ENCODE data around the gene ZNF277. TPM values are rescaled to one million over a fixed set of nuclear protein-coding genes. Genes with fewer than 3 reads are reported as not detected.

ZNF277 gene
- polyA plus RNA-seq, 1 donor (not counting 4 experiments of a cell fraction or from before 2014, with no cell fraction given), result 20.2 TPM

GRCh38 chr7:112190120-112190519 is 16.4 kb upstream of the ZNF277 start:
- FAIRE-seq (no peak), DNase-seq (ENCODE audit: low read depth, low spot score) (no peak)
- no peak overlapping the region for H3K27ac ChIP-seq (ENCODE audit: control insufficient read depth, insufficient read depth, low read length)
- H3K4me2 ChIP-seq (ENCODE audit: control insufficient read depth, extremely low read depth, insufficient read depth, low read depth, low read length), result no peak overlapping the region
- dilution Hi-C loops (cut with MboI; ENCODE audit: extremely low pct_ligation_motif_present, low sequenced_read_pairs), result no loop called here
- H3K9ac ChIP-seq (ENCODE audit: control insufficient read depth, extremely low read depth, insufficient read depth, low read length), result no peak overlapping the region
- peaks cover 32% of the 10 kb centered on the region for H3K4me1 ChIP-seq (ENCODE audit: control insufficient read depth, extremely low read depth, insufficient read depth, low read length)
- no peaks in the 10 kb centered on the region for H3K27me3 ChIP-seq (ENCODE audit: control insufficient read depth, extremely low read depth, insufficient read depth, low read length)
- no peaks in the 10 kb centered on the region for H3K9me1 ChIP-seq (ENCODE audit: control insufficient read depth, extremely low read depth, insufficient read depth, low read length)
- H3K79me2 ChIP-seq (ENCODE audit: control insufficient read depth, insufficient read depth, low read length), result peaks cover 70% of the 10 kb centered on the region
- TF ChIP-seq EZH2 (IDR thresholded peaks at IDR 0.05; ENCODE audit: low read length), result no peak
- TF ChIP-seq, protein P1, sequence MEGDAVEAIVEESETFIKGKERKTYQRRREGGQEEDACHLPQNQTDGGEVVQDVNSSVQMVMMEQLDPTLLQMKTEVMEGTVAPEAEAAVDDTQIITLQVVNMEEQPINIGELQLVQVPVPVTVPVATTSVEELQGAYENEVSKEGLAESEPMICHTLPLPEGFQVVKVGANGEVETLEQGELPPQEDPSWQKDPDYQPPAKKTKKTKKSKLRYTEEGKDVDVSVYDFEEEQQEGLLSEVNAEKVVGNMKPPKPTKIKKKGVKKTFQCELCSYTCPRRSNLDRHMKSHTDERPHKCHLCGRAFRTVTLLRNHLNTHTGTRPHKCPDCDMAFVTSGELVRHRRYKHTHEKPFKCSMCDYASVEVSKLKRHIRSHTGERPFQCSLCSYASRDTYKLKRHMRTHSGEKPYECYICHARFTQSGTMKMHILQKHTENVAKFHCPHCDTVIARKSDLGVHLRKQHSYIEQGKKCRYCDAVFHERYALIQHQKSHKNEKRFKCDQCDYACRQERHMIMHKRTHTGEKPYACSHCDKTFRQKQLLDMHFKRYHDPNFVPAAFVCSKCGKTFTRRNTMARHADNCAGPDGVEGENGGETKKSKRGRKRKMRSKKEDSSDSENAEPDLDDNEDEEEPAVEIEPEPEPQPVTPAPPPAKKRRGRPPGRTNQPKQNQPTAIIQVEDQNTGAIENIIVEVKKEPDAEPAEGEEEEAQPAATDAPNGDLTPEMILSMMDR (optimal IDR thresholded peaks at IDR 0.05 in 1 of 3, IDR thresholded peaks at IDR 0.05 in 1 of 3, conservative IDR thresholded peaks at IDR 0.05 in 1 of 3; ENCODE audit: extremely low read depth in 1 of 3, insufficient read depth in 2 of 3, low read length in 3 of 3), result no peak
- H3K4me3 ChIP-seq (ENCODE audit: control insufficient read depth in 2 of 3, extremely low read depth in 1 of 3, insufficient read depth in 2 of 3, low read depth in 1 of 3, low read length in 3 of 3), result no peak overlapping the region
- H2AFZ ChIP-seq (ENCODE audit: control insufficient read depth, low read length), result no peak overlapping the region
- no peaks in the 10 kb centered on the region for H4K20me1 ChIP-seq (ENCODE audit: control insufficient read depth, extremely low read depth, insufficient read depth, low read length)
- H3K9me3 ChIP-seq (ENCODE audit: control insufficient read depth, low read depth, low read length), result no peaks in the 10 kb centered on the region
- no peaks in the 10 kb centered on the region for H3K36me3 ChIP-seq (ENCODE audit: control insufficient read depth in 2 of 2, extremely low read depth in 1 of 2, insufficient read depth in 2 of 2, low read length in 2 of 2)

- FAIRE-seq (peak; percentile 87), DNase-seq (ENCODE audit: low read depth, low spot score) (no peak)
- no peaks in the 10 kb centered on the region for H3K9me1 ChIP-seq (ENCODE audit: control insufficient read depth, extremely low read depth, insufficient read depth, low read length)
- H3K9me3 ChIP-seq (ENCODE audit: control insufficient read depth, low read depth, low read length), result no peaks in the 10 kb centered on the region
- no peak overlapping the region for H2AFZ ChIP-seq (ENCODE audit: control insufficient read depth, low read length)
- no peaks in the 10 kb centered on the region for H3K27me3 ChIP-seq (ENCODE audit: control insufficient read depth, extremely low read depth, insufficient read depth, low read length)
- peaks cover 21% of the 10 kb centered on the region for H3K4me1 ChIP-seq (ENCODE audit: control insufficient read depth, extremely low read depth, insufficient read depth, low read length)
- peak overlapping the region; percentile 57 for H3K27ac ChIP-seq (ENCODE audit: control insufficient read depth, insufficient read depth, low read length)
- TF ChIP-seq, protein P1 (optimal IDR thresholded peaks at IDR 0.05 in 1 of 3, IDR thresholded peaks at IDR 0.05 in 1 of 3, conservative IDR thresholded peaks at IDR 0.05 in 1 of 3; ENCODE audit: extremely low read depth in 1 of 3, insufficient read depth in 2 of 3, low read length in 3 of 3), result no peak
- no peak for TF ChIP-seq EZH2 (IDR thresholded peaks at IDR 0.05; ENCODE audit: low read length)
- no peak overlapping the region for H3K9ac ChIP-seq (ENCODE audit: control insufficient read depth, extremely low read depth, insufficient read depth, low read length)
- peaks cover 76% of the 10 kb centered on the region for H3K79me2 ChIP-seq (ENCODE audit: control insufficient read depth, insufficient read depth, low read length)
- no peak overlapping the region for H3K4me3 ChIP-seq (ENCODE audit: control insufficient read depth in 2 of 3, extremely low read depth in 1 of 3, insufficient read depth in 2 of 3, low read depth in 1 of 3, low read length in 3 of 3)
- peak overlapping the region; percentile 64 for H3K4me2 ChIP-seq (ENCODE audit: control insufficient read depth, extremely low read depth, insufficient read depth, low read depth, low read length)
- dilution Hi-C loops (cut with MboI; ENCODE audit: extremely low pct_ligation_motif_present, low sequenced_read_pairs), result no loop called here
- H4K20me1 ChIP-seq (ENCODE audit: control insufficient read depth, extremely low read depth, insufficient read depth, low read length), result no peaks in the 10 kb centered on the region
- H3K36me3 ChIP-seq (ENCODE audit: control insufficient read depth in 2 of 2, extremely low read depth in 1 of 2, insufficient read depth in 2 of 2, low read length in 2 of 2), result no peaks in the 10 kb centered on the region
Observed at GRCh38 chr7:112192236-112193154, 14.0 kb upstream of the ZNF277 start.
